ENCODE data around the gene RPL39.
"Not testable (repeated sequence)": the region's sequence is repeated elsewhere in the genome, so short reads cannot be mapped to it uniquely, and the experiment has no call there.

Gene RPL39

DNA sequence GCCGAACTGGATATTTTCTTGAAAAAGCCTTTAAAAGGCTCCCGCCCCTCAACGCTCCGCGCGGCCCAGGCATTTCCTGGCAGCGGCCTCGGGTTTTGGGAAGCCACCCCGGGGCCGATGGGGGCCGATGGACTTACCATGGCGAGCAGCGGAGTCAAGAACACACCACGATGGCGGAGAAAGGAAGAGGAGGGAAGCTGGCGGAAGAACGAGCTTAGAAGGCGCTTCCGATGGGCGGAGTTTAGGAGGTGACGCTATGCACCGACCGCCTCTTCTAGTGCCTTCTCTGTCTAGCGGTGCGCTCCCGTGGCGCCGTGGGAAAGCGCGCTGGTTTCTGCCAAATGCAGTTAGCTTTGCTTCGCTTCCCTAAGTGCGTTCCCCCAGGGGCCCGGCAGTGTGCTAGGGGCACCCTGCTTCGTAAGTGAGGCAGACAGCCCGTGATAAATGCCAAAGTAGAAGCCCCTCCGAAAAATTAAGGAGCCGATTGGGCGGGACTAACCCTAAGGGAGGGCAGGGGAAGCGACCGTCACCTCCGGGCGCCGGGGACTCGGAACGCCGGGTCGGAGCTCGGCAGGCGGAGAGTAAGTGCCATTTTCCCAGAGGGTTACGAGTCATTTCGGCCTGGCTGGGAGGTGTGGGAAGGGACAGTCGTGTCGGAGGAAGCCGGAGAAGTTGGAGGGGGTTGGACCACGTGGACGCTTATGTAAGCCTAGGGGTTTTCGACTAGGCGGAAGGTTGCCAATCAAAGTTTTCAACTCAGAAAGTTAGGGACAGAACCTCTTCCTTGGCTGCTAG is at the start of gene RPL39:
Gene RPL39, minus strand, starts transcription at position 194 of the 795 bp plus-strand sequence. Its CDS starts 54 bp downstream, at position 140.
- peaks cover 28% of the 10 kb centered on the region for H3K36me3 Mint-ChIP-seq (ENCODE audit: low read depth)
- H3K27me3 Mint-ChIP-seq (ENCODE audit: low read depth, poor library complexity) = no peaks in the 10 kb centered on the region
- peaks cover 22% of the 10 kb centered on the region for H3K4me1 Mint-ChIP-seq
- H3K27ac Mint-ChIP-seq = peak within 1 kb of the TSS; percentile 99
- peaks cover 43% of the 10 kb centered on the region for H3K9me3 Mint-ChIP-seq
- DNase-seq = peak; percentile 77
- peak within 1 kb of the TSS; percentile 93 for H3K4me3 Mint-ChIP-seq
- TF ChIP-seq, protein P1, sequence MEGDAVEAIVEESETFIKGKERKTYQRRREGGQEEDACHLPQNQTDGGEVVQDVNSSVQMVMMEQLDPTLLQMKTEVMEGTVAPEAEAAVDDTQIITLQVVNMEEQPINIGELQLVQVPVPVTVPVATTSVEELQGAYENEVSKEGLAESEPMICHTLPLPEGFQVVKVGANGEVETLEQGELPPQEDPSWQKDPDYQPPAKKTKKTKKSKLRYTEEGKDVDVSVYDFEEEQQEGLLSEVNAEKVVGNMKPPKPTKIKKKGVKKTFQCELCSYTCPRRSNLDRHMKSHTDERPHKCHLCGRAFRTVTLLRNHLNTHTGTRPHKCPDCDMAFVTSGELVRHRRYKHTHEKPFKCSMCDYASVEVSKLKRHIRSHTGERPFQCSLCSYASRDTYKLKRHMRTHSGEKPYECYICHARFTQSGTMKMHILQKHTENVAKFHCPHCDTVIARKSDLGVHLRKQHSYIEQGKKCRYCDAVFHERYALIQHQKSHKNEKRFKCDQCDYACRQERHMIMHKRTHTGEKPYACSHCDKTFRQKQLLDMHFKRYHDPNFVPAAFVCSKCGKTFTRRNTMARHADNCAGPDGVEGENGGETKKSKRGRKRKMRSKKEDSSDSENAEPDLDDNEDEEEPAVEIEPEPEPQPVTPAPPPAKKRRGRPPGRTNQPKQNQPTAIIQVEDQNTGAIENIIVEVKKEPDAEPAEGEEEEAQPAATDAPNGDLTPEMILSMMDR (IDR thresholded peaks at IDR 0.05) = no peak

DNA sequence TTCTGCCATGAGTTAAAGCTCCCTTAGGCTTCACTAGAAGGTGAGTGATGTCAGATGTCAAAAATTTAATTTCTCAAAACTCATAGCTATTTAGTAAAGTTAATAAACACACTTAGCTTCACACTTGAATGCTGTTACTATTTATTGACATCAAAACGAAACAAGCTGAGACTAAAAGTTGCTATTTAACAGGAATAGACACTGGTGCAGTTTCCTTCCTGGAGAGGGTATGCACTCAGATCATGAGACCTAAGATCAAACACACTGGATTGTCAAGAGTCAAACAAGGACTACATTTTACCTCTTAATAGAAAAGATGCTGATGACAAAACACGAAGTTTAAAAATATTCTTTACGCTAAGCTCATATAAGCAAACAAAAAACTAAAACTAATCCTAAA is 42.5 kb upstream of the RPL39 start:
- no peaks in the 10 kb centered on the region for H3K4me1 Mint-ChIP-seq
- TF ChIP-seq, protein P1 (IDR thresholded peaks at IDR 0.05) = no peak
- DNase-seq = no peak
- H3K27me3 Mint-ChIP-seq (ENCODE audit: low read depth, poor library complexity) = no peaks in the 10 kb centered on the region
- no peak overlapping the region for H3K4me3 Mint-ChIP-seq
- H3K9me3 Mint-ChIP-seq = peaks cover 58% of the 10 kb centered on the region
- H3K36me3 Mint-ChIP-seq (ENCODE audit: low read depth) = peaks cover 80% of the 10 kb centered on the region
- no peak overlapping the region for H3K27ac Mint-ChIP-seq

DNA sequence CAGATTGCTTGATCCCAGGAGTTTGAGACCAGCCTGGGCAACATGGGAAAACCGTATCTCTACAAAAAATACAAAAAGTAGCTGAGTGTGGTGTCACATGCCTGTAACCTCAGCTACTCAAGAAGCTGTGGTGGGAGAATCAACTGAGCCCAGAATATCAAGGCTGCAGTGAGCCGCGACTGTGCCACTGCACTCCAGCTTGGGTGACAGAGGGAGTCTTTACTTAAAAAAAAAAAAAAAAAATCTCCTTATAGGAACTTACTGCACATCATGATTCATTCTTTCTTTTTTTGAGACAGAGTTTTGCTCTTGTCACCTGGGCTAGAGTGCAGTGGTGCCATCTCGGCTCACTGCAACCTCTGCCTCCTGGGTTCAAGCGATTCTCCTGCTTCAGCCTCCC is 37.0 kb upstream of the RPL39 start:
- no peak overlapping the region for H3K4me3 Mint-ChIP-seq
- H3K9me3 Mint-ChIP-seq = peaks cover 50% of the 10 kb centered on the region
- H3K36me3 Mint-ChIP-seq (ENCODE audit: low read depth) = peaks cover 34% of the 10 kb centered on the region
- TF ChIP-seq, protein P1 (IDR thresholded peaks at IDR 0.05) = no peak
- DNase-seq = no peak
- no peaks in the 10 kb centered on the region for H3K27me3 Mint-ChIP-seq (ENCODE audit: low read depth, poor library complexity)
- no peak overlapping the region for H3K27ac Mint-ChIP-seq
- H3K4me1 Mint-ChIP-seq = no peaks in the 10 kb centered on the region

DNA sequence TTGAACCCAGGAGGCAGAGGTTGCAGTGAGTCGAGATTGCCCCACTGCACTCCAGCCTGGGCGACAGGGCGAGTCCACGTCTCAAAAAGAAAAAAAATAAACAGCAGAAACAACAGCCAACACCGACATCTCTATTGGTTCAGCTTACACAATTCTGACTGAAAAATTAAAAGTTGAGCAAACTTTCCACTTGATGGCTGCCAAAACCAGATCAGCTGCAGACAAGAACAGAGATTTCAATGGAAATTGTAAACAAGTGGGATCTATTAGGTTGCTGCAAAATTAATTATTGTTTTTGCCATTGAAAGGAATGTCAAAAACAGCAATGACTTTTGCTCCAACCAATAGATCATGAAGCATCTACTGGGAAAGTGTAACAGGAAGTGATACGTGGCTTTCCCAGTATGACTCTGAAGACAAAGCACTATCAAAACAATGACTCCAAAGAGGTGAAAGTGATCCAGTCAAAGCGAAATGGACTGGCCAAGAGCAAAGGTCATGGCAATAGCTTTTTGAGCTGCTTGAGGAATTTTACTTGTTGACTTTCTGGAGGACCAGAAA is 35.0 kb upstream of the RPL39 start:
- TF ChIP-seq, protein P1 (IDR thresholded peaks at IDR 0.05) = no peak
- no peak for DNase-seq
- H3K27ac Mint-ChIP-seq = no peak overlapping the region
- no peaks in the 10 kb centered on the region for H3K27me3 Mint-ChIP-seq (ENCODE audit: low read depth, poor library complexity)
- no peak overlapping the region for H3K4me3 Mint-ChIP-seq
- peaks cover 56% of the 10 kb centered on the region for H3K9me3 Mint-ChIP-seq
- peaks cover 24% of the 10 kb centered on the region for H3K36me3 Mint-ChIP-seq (ENCODE audit: low read depth)
- H3K4me1 Mint-ChIP-seq = no peaks in the 10 kb centered on the region

DNA sequence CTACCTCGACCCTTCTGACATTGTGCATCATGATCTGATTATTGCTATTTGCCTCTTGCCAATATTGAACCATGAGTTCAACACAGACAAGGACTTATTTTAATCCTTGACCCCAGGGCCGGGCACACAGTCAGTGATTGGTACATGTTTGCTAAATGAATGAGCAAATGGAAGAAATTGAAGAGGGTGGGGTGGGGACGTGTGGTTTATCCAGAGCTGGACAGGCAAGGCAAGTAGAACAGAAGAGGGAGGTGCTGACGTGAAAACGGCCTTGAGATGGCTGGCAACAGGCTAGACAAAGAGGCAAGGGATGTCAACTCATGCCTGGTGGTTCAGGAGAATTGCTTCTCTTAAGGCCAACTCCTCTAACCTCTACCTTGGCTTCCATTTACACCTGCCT is 32.8 kb upstream of the RPL39 start:
- H3K4me3 Mint-ChIP-seq; H3K27me3 Mint-ChIP-seq (ENCODE audit: low read depth, poor library complexity); H3K27ac Mint-ChIP-seq; H3K4me1 Mint-ChIP-seq; H3K36me3 Mint-ChIP-seq (ENCODE audit: low read depth); DNase-seq: not testable (repeated sequence)
- peaks cover 38% of the 10 kb centered on the region for H3K9me3 Mint-ChIP-seq

DNA sequence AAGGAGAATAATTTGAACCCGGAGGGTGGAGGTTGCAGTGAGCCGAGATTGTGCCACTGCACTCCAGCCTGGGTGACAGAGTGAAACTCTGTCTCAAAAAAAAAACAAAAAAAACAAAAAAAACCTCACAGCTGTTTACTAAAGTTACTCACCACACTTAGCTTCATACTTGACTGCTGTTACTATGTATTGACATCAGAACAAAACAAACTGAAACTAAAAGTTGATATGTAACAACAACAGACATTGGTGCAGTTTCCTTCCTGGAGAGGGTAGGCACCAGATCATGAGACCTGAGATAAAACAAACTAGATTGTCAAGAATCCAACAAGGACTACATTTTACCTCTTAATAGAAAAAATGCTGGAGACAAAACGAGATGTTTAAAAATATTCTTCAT is 30.3 kb upstream of the RPL39 start:
- H3K4me3 Mint-ChIP-seq; H3K4me1 Mint-ChIP-seq; H3K27ac Mint-ChIP-seq; DNase-seq; H3K36me3 Mint-ChIP-seq (ENCODE audit: low read depth); H3K27me3 Mint-ChIP-seq (ENCODE audit: low read depth, poor library complexity): not testable (repeated sequence)
- peaks cover 54% of the 10 kb centered on the region for H3K9me3 Mint-ChIP-seq
